ENCODE results near the gene FOXN3.

The FOXN3 gene

DNA sequence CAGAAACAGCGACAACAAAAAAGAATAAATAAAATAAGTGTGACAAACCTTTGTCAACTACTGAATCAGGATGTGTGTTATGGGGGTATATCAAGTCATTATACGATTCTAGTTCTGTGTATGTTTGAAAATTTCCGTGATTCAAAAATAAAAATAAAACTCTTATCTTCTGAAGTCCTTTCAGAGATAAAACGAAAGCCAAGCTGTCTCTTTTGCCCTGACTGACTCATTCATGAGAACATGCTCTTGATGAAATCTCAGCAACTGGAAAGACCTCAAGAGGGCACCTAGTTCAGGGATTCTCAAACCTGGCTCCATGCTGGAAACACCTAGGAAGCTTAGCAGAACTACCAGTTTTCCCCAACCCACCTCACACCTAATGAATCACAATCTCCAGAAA is 9.2 kb downstream of the FOXN3 start:
- DNase-seq: no peak

GRCh38 chr14:89406941-89407340 is 10.1 kb downstream of the FOXN3 start:
- DNase-seq: no peak

- DNase-seq: no peak
These were observed 10.7 kb downstream of the FOXN3 start for GRCh38 chr14:89406361-89406760.

DNA sequence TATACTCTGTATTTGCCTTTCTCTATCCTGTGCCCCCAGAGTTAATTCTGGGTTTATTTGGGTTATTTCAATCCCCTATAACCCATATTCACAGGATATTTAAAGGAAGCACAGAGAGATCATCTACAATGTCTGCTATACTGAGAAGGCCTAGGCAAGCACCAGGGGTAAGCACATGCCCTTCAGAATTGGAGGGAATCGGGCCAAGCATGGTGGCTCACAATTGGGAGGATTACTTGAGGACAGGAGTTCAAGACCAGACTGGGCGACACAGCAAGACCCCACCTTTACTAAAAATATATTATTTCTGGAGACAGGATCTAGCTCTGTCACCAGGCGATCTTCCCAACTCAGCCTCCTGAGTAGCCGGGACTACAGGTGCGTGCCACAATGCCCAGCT is 11.3 kb downstream of the FOXN3 start:
- no peak for DNase-seq

DNA sequence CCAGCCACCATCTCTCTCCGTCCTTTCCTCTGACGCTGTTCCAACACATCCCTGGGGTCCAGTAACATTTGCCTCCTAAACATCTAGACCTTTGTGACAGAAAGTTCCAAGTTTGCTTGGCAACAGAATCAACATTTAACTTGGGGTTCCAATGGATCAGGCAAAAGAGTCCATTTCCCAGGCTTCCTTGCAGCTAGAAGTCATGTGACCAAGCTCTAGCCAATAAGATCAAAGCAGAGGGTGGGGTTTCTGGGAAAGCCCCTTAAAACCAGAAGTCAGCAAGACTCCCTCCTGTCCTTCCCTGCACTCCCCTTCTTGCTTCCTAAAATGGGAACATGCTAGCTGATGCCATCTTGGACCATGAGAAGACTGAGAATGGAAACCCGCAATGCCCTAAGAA is 14.7 kb downstream of the FOXN3 start:
- no peak for DNase-seq

GRCh38 chr14:89401761-89402160 is 15.3 kb downstream of the FOXN3 start:
- no peak for DNase-seq

GRCh38 chr14:89401241-89401640 is 15.8 kb downstream of the FOXN3 start:
- no peak for DNase-seq

- no peak for DNase-seq
These were observed 16.5 kb downstream of the FOXN3 start for GRCh38 chr14:89400529-89400928.

- peak; percentile 24 for DNase-seq
These were observed 17.4 kb downstream of the FOXN3 start for GRCh38 chr14:89399594-89400068.

GRCh38 chr14:89399157-89399556 is 17.9 kb downstream of the FOXN3 start:
- no peak for DNase-seq

GRCh38 chr14:89397569-89398230 is 19.3 kb downstream of the FOXN3 start:
- no peak for DNase-seq

- DNase-seq: no peak
These were observed 22.1 kb downstream of the FOXN3 start for GRCh38 chr14:89394972-89395371.

- no peak for DNase-seq
These were observed 23.7 kb downstream of the FOXN3 start for GRCh38 chr14:89393222-89393745.

- DNase-seq: no peak
These were observed 24.9 kb downstream of the FOXN3 start for GRCh38 chr14:89392181-89392580.

- DNase-seq: no peak
These were observed 25.5 kb downstream of the FOXN3 start for GRCh38 chr14:89391556-89391955.

DNA sequence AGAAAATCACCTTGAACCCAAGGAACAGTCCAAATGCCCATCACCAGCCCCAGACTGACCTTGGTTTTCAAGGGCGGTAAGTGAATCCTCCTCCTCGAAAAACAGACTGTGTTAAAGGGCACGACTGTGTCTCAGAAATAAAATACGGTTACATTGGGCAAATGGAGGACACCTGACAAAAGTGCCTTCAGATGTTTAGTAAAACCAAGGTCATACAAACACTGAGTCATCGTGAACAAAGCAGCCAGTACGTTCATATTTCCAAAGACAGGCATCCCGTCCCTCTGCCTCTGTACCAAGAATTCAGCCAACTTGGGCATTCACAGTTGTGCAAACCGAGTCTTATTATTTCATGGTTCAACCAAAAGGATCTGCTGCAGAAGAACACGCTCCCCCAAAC is 25.9 kb downstream of the FOXN3 start:
- no peak for DNase-seq

GRCh38 chr14:89388853-89389252 is 28.2 kb downstream of the FOXN3 start:
- DNase-seq: no peak

DNA sequence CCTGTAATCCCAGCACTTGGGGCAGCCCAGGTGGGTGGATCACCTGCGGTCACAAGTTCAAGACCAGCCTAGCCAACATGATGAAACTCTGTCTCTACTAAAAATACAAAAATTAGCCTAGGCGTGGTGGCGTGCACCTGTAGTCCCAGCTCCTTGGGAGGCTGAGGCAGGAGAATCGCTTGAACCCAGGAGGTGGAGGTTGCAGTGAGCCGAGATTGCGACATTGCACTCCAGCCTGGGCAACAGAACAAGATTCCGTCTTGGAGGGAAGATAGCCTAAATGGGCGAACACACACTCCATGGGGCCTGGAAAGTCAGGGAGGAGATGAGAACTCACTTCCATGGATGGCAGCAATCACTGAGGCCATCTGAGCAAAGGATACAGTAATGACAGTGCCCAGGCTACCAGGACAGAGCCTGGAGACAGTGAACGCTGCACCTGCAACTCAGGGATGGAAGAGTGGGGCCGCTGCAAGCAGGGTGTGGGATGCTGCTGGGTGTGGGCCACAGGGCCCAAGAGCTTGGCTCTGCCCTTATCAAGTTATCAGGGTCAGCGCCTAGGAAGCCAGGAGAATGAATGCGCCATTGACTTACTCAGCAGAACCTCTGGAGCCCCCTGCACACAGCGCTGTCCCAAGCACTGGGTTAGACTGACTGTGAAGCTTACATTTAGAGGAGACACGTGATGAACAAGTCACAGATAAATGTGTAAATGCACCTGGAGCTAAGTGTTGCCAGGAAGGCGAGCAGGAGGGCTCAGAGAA is 28.9 kb downstream of the FOXN3 start:
- no peak for DNase-seq

- DNase-seq: no peak
These were observed 30.7 kb downstream of the FOXN3 start for GRCh38 chr14:89386212-89386886.

GRCh38 chr14:89384636-89385035 is 32.4 kb downstream of the FOXN3 start:
- no peak for DNase-seq

GRCh38 chr14:89384023-89384422 is 33.0 kb downstream of the FOXN3 start:
- peak; percentile 85 for DNase-seq

- DNase-seq: no peak
These were observed 33.9 kb downstream of the FOXN3 start for GRCh38 chr14:89382901-89383845.

GRCh38 chr14:89382487-89382886 is 34.5 kb downstream of the FOXN3 start:
- DNase-seq: no peak
